HAP-1 (cell line): ENCODE data around the gene SYT1.
"Not testable (repeated sequence)": the region's sequence is repeated elsewhere in the genome, so short reads cannot be mapped to it uniquely, and the experiment has no call there.

Source experiments
- DNase-seq, 2 experiments: peaks; one replicate each; pipeline ENCODE4 v3.0.0-alpha.2; 2016 to 2020; ENCODE audit warnings: low spot score in 2 of 2
- H3K27me3 ChIP-seq: fragments of 250-450 bp; sonication (Bioruptor Pico); 2 replicates; pipeline ENCODE4 v1.5.1; 2020; ENCODE audit warnings: low read depth, mild to moderate bottlenecking, moderate library complexity
- H3K36me3 ChIP-seq: fragments of 250-450 bp; sonication (Bioruptor Pico); replicated peaks from 2 replicates; pipeline ENCODE4 v1.5.1; 2020; ENCODE audit warnings: mild to moderate bottlenecking
- H3K4me1 ChIP-seq: fragments of 250-450 bp; sonication (Bioruptor Pico); 2 replicates; pipeline ENCODE4 v1.5.1; 2020; ENCODE audit warnings: mild to moderate bottlenecking
- H3K4me3 ChIP-seq: fragments of 250-450 bp; sonication (Bioruptor Pico); 2 replicates; pipeline ENCODE4 v1.5.1; 2020; ENCODE audit warnings: mild to moderate bottlenecking, moderate library complexity
- H3K9me3 ChIP-seq: fragments of 250-450 bp; sonication (Bioruptor Pico); 2 replicates; pipeline ENCODE4 v1.5.1; 2020; ENCODE audit warnings: mild to moderate bottlenecking, moderate library complexity
- in situ Hi-C: fragments of 300-500 bp; cut with MboI; formaldehyde crosslinking; loops from 3 replicates; pipeline ENCODE4 v1.14.3; 2020; ENCODE audit warnings: low sequenced_read_pairs, inconsistent platforms, mixed read lengths

Gene SYT1

DNA sequence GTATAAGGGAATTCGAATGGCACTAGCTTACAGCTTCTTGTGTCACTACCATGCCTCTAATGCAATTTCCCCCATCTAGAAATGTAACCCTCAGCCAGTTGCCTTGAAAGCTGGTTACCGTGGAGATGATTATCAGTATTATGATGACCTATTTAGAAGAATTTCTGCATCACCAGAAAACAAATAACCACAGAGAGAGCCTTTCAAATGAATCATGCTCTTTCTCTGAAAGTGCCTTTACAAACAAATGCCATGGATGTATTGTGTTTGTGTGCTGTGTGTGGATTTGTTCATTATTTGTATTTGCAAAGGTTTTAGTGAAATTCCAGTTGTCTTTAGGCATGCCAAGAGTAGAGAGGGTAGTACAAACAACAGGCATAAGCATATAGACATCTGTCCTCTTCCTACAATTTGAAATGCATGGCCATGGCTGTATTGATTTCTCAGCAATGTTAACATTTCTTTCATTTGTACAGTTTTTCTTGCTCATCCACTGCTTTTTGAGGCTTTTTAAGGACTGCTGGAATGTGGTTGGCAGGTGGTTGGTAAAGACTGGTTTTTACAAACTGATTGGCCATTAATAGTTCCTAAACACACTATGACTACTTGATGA is 559.6 kb downstream of the SYT1 start:
- no peaks in the 10 kb centered on the region for H3K9me3 ChIP-seq
- peak in 1 of 2 experiments; percentile 34 for DNase-seq
- H3K4me3 ChIP-seq, result no peak overlapping the region
- no peaks in the 10 kb centered on the region for H3K36me3 ChIP-seq
- in situ Hi-C loops, result loop anchor here (25.0 kb wide), 1 partner anchor 113 kb away; no protein-coding TSS in a partner anchor
- H3K4me1 ChIP-seq, result peaks cover 6% of the 10 kb centered on the region
- no peaks in the 10 kb centered on the region for H3K27me3 ChIP-seq

- in situ Hi-C loops, result no loop called here
- DNase-seq, result no peak
- Histone ChIP-seq H3K27me3 (no peaks in the 10 kb centered on the region), H3K4me3 (no peak overlapping the region), H3K36me3 (no peaks in the 10 kb centered on the region), H3K9me3 (no peaks in the 10 kb centered on the region), H3K4me1 (peaks cover 6% of the 10 kb centered on the region)
Observed at GRCh38 chr12:79426121-79426520, 561.5 kb downstream of the SYT1 start.

- in situ Hi-C loops, H3K4me3 ChIP-seq: not testable (repeated sequence)
Observed at GRCh38 chr12:79426744-79427143, 562.2 kb downstream of the SYT1 start.

DNA sequence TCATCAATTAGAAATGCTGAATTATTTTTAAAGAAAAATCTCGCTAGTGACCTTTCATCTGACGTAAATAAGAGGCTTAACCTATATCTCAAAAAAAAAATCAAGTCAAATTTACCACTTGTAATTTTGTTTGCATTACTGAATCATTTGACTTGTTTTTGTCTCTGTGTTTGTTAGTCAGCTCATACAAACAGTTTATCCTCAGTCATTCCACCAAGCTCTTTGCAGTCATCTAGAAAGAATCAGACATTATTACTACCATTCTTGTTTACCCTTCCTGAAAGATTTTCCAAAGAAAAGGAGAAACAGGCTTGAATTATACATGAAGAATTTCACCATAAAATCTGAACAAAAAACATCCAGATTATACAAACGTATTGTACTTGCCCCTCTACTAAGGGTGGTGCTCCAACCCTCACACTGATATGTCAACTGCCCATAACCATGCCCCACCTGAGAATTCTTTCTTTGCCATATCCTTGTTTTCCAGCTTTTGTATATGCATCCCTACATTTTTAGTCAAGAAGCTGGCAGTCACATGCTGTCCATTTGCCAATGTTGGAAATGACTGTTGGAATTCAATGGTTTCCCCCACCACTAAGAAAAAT is 569.0 kb downstream of the SYT1 start:
- Histone ChIP-seq H3K36me3 (no peaks in the 10 kb centered on the region), H3K27me3 (no peaks in the 10 kb centered on the region; the same call in 1 of the 2 replicates), H3K4me3 (no peak overlapping the region), H3K4me1 (no peaks in the 10 kb centered on the region), H3K9me3 (no peaks in the 10 kb centered on the region)
- no peak for DNase-seq
- in situ Hi-C loops, result no loop called here

More at GRCh38 chr12:79426744-79427143, 562.2 kb downstream of the SYT1 start:
- H3K9me3 ChIP-seq, H3K4me1 ChIP-seq, H3K27me3 ChIP-seq, DNase-seq, H3K36me3 ChIP-seq: not testable (repeated sequence)

GRCh38 chr12:79434561-79434960 is 570.0 kb downstream of the SYT1 start:
- DNase-seq, result no peak
- Histone ChIP-seq H3K36me3 (no peaks in the 10 kb centered on the region), H3K4me1 (no peaks in the 10 kb centered on the region), H3K4me3 (no peak overlapping the region), H3K27me3 (no peaks in the 10 kb centered on the region; the same call in 1 of the 2 replicates), H3K9me3 (no peaks in the 10 kb centered on the region)
- in situ Hi-C loops, result no loop called here

- in situ Hi-C loops, result no loop called here
- Histone ChIP-seq H3K4me3 (no peak overlapping the region), H3K4me1 (no peaks in the 10 kb centered on the region), H3K36me3 (no peaks in the 10 kb centered on the region), H3K9me3 (no peaks in the 10 kb centered on the region), H3K27me3 (no peaks in the 10 kb centered on the region; the same call in 1 of the 2 replicates)
- DNase-seq, result no peak
Observed at GRCh38 chr12:79435742-79436141, 571.2 kb downstream of the SYT1 start.

- in situ Hi-C loops, result no loop called here
- no peak overlapping the region for H3K4me3 ChIP-seq
- no peaks in the 10 kb centered on the region for H3K4me1 ChIP-seq
Observed at GRCh38 chr12:79438480-79439174, 574.1 kb downstream of the SYT1 start.

DNA sequence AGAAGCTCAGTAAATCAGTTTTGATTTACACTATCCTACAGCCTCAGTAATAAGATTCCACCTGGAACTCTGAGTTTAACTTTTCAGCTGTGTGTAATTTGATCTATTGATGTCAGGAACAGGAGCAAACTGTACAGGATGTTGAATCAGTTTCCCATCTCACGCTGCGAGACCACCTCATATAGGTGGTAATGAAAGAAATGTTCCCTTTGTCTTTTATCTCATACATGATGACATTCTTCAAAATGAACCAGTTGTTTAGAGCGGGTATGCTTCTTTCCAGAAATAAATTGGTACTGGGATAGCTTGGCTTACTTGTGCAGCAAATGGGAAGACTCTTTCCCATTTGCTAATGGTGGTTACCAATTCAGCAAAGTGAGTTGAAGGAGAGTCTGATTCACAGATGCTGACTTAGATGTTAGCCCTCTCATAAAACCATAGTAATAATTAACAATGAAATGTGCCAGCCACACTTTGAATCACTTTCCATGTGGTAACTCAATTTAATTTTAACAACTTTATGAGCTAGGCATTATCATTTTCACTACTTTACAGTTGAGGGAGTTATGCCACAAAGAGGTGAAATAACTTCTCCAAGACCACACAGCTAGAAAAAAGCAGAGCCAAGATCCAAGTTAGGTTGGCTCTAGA is 574.7 kb downstream of the SYT1 start:
- no peaks in the 10 kb centered on the region for H3K4me1 ChIP-seq
- no peak for DNase-seq
- no peaks in the 10 kb centered on the region for H3K9me3 ChIP-seq
- no peaks in the 10 kb centered on the region for H3K36me3 ChIP-seq
- in situ Hi-C loops, result no loop called here
- no peak overlapping the region for H3K4me3 ChIP-seq
- no peaks in the 10 kb centered on the region; the same call in 1 of the 2 replicates for H3K27me3 ChIP-seq

More at GRCh38 chr12:79438480-79439174, 574.1 kb downstream of the SYT1 start:
- no peaks in the 10 kb centered on the region for H3K36me3 ChIP-seq
- H3K9me3 ChIP-seq, result no peaks in the 10 kb centered on the region
- DNase-seq, result no peak
- no peaks in the 10 kb centered on the region; the same call in 1 of the 2 replicates for H3K27me3 ChIP-seq

DNA sequence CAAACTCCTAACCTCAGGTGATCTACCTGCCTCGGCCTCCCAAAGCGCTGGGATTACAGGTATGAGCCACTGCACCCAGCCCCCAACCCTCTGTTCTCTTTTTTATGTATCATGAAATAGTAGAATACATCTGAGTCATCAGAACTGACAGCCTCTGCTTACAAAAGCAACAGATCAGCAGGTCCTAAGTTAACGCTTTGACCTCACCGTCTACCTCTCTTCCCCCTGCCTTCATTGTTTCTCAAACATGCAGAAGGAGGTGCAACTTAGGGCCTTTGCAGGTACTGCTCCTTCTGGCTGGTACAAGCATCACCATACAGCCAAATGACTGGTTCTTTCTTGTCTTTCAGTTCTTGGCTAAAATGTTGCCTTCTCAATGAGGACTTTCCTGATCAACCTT is 577.0 kb downstream of the SYT1 start:
- no peaks in the 10 kb centered on the region for H3K9me3 ChIP-seq
- H3K36me3 ChIP-seq, result no peaks in the 10 kb centered on the region
- in situ Hi-C loops, result no loop called here
- peaks cover 6% of the 10 kb centered on the region for H3K4me1 ChIP-seq
- no peaks in the 10 kb centered on the region; the same call in 1 of the 2 replicates for H3K27me3 ChIP-seq
- no peak for DNase-seq
- H3K4me3 ChIP-seq, result no peak overlapping the region

GRCh38 chr12:79442396-79442795 is 577.8 kb downstream of the SYT1 start:
- Histone ChIP-seq H3K4me1 (peaks cover 15% of the 10 kb centered on the region), H3K36me3 (no peaks in the 10 kb centered on the region), H3K27me3 (no peaks in the 10 kb centered on the region), H3K9me3 (no peaks in the 10 kb centered on the region), H3K4me3 (no peak overlapping the region)
- no peak for DNase-seq
- in situ Hi-C loops, result no loop called here

DNA sequence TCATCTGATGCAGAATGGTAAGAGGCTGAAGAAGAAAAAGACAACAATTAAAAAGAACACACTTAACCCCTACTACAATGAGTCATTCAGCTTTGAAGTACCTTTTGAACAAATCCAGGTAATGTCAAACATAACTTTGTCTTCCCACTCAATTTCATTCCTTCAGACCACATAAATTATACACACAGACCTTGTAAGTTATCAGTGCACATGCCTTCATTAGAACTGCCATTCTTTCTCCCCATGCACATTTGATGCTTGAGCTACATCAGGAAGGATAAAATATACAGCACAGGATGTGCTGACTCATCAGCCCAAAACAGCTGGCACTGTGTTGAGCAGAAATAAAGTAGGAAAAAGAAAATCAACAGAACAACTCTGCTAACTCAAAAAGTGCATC is 579.5 kb downstream of the SYT1 start:
- DNase-seq, result no peak
- H3K4me3 ChIP-seq, result no peak overlapping the region
- H3K4me1 ChIP-seq, result peaks cover 19% of the 10 kb centered on the region
- in situ Hi-C loops, result no loop called here
- no peaks in the 10 kb centered on the region for H3K36me3 ChIP-seq
- no peaks in the 10 kb centered on the region for H3K27me3 ChIP-seq
- H3K9me3 ChIP-seq, result no peaks in the 10 kb centered on the region

- no peak for DNase-seq
- Histone ChIP-seq H3K36me3 (no peaks in the 10 kb centered on the region), H3K9me3 (no peaks in the 10 kb centered on the region), H3K4me3 (no peak overlapping the region), H3K4me1 (peaks cover 19% of the 10 kb centered on the region), H3K27me3 (no peaks in the 10 kb centered on the region)
- in situ Hi-C loops, result no loop called here
Observed at GRCh38 chr12:79448816-79449215, 584.2 kb downstream of the SYT1 start.

DNA sequence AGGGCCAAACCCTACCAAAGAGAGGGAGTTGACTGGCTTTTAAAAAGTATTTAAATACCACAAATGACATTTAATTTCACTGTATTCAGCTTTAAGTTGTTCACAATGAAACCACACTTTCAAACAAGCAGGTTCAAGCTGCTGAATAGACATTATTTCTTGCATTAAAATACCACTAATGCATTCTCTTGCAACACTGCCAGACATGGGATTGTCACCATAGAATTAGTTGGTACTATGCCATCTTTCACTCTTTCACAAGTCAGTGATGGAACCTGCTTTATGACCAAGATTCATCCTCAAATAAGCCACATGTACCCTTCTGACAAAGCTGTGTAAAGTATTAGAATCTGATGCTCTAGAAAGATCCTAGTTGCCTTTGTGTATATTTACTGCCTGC is 586.8 kb downstream of the SYT1 start:
- no peak for DNase-seq
- no peaks in the 10 kb centered on the region for H3K9me3 ChIP-seq
- H3K27me3 ChIP-seq, result no peaks in the 10 kb centered on the region
- H3K36me3 ChIP-seq, result no peaks in the 10 kb centered on the region
- in situ Hi-C loops, result no loop called here
- H3K4me1 ChIP-seq, result peaks cover 14% of the 10 kb centered on the region
- no peak overlapping the region for H3K4me3 ChIP-seq

- Histone ChIP-seq H3K27me3 (no peaks in the 10 kb centered on the region), H3K4me1 (peaks cover 8% of the 10 kb centered on the region), H3K9me3 (no peaks in the 10 kb centered on the region), H3K36me3 (no peaks in the 10 kb centered on the region), H3K4me3 (no peak overlapping the region)
- no peak for DNase-seq
- in situ Hi-C loops, result no loop called here
Observed at GRCh38 chr12:79451978-79452377, 587.4 kb downstream of the SYT1 start.
